Activated T-cell treated with anti-CD3 and anti-CD28 coated beads, Interleukin-2, amount 50 U/mL, for 24 hours (primary cell): ENCODE measurements around the gene CLNK.

ENCODE experiments used
- DNase-seq: peaks from one replicate; pipeline ENCODE4 v3.0.0-alpha.2; 2020
- H3K27ac Mint-ChIP-seq: 2 replicates; pipeline ENCODE4 v1.8.0; 2020; ENCODE audit warnings: mild to moderate bottlenecking, mixed read lengths
- H3K27me3 Mint-ChIP-seq: 2 replicates; pipeline ENCODE4 v1.8.0; 2020; ENCODE audit warnings: mixed read lengths
- H3K36me3 Mint-ChIP-seq: 2 replicates; pipeline ENCODE4 v1.8.0; 2020; ENCODE audit warnings: low read depth, mixed read lengths
- H3K4me1 Mint-ChIP-seq: 2 replicates; pipeline ENCODE4 v1.8.0; 2020; ENCODE audit warnings: low read depth, mixed read lengths
- H3K4me3 Mint-ChIP-seq: 2 replicates; pipeline ENCODE4 v1.8.0; 2020; ENCODE audit warnings: mild to moderate bottlenecking, moderate library complexity, mixed read lengths
- H3K9me3 Mint-ChIP-seq: 2 replicates; pipeline ENCODE4 v1.8.0; 2020; ENCODE audit warnings: mixed read lengths

Gene CLNK

DNA sequence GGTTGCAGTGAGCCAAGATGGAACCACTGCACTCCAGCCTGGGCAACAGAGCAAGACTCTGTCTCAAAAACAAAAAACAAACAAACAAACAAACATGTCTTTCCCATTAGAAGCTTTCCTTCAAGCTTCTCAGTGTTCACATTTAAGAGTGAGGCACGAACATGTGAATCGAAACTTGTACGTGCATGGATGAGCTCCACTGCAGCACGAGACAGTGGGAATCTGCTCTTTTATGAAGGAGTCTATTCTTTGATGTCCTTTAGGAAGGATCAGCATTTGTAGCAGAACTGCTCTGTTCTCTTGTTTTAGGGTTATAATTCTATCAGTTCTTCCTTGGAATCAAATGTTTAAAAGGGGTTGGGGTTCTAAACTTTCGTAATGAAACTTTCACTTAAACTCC, 204.0 kb downstream of the CLNK start:
- Mint-ChIP-seq H3K4me3 (no peak overlapping the region), H3K4me1 (no peaks in the 10 kb centered on the region), H3K27ac (no peak overlapping the region), H3K27me3 (no peaks in the 10 kb centered on the region), H3K36me3 (no peaks in the 10 kb centered on the region), H3K9me3 (no peaks in the 10 kb centered on the region)
- no peak for DNase-seq

GRCh38 chr4:10478621-10479020, 205.9 kb downstream of the CLNK start:
- H3K4me3 Mint-ChIP-seq = no peak overlapping the region

DNA sequence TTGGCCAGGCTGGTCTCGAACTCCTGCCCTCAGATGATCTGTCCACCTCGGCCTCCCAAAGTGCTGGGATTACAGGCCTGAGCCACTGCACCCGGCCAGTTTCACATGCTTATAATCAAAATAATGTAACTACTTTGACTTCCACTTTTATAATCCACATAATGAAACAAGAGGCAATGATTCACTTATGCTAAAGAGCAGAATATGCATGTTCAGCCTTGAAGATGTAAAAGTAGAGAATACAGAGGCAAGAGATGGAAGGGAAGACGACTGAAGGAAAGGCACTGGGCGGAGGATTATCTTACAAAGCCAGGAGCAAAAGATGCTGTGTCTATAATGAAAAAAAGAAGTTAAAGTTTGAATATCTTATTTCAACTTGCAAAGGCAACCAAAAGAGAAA, 214.1 kb downstream of the CLNK start:
- H3K27ac Mint-ChIP-seq = no peak overlapping the region
- no peaks in the 10 kb centered on the region for H3K4me1 Mint-ChIP-seq

More at GRCh38 chr4:10478621-10479020, 205.9 kb downstream of the CLNK start:
- Mint-ChIP-seq H3K27me3 (no peaks in the 10 kb centered on the region), H3K4me1 (no peaks in the 10 kb centered on the region), H3K36me3 (no peaks in the 10 kb centered on the region), H3K9me3 (no peaks in the 10 kb centered on the region), H3K27ac (no peak overlapping the region)
- DNase-seq = no peak

DNA sequence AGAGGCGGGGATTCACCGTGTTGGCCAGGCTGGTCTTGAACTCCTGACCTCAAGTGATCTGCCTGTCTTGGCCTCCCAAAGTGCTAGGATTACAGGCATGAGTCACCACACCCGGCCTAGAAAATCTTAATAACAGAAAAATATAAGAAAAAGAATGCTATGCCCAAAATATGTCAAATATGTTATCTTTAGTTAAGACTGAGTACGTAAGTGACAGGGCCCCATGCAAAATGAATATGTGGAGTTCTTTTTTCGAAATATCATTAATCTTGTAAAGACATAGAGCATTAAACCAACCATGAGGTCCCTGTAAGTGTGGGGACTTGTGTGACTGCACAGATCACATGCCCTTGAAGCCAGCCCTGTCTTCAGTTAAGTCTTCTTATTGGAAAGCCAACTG, 218.4 kb downstream of the CLNK start:
- no peak overlapping the region for H3K4me3 Mint-ChIP-seq
- peaks cover 50% of the 10 kb centered on the region for H3K27me3 Mint-ChIP-seq
- peaks cover 5% of the 10 kb centered on the region for H3K4me1 Mint-ChIP-seq
- no peak overlapping the region for H3K27ac Mint-ChIP-seq
- H3K36me3 Mint-ChIP-seq = no peaks in the 10 kb centered on the region
- no peak for DNase-seq
- H3K9me3 Mint-ChIP-seq = no peaks in the 10 kb centered on the region

More for the DNA sequence above, 214.1 kb downstream of the CLNK start:
- Mint-ChIP-seq H3K4me3 (no peak overlapping the region), H3K27me3 (peaks cover 11% of the 10 kb centered on the region), H3K36me3 (no peaks in the 10 kb centered on the region), H3K9me3 (no peaks in the 10 kb centered on the region)
- no peak for DNase-seq

DNA sequence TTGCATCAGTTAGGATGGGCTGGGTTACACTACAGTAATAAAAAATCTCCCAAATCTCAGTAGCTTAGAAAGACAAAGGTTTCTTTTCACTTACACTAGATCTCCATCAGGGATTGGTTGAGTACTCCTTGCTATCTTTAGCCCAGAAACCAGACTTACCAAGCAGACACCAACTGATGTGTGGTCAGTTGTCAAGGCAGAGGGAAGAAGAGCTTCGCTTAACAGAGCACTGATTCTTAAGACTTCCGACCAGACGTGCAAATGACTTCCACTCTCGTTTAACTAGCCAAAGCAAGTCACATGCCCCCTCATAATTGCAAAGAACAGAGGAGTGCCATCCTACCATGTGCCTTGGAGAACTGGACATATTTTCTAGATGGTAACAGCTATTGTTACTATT, 221.7 kb downstream of the CLNK start:
- no peak for DNase-seq
- Mint-ChIP-seq H3K4me3 (no peak overlapping the region), H3K27me3 (peaks cover 62% of the 10 kb centered on the region), H3K9me3 (peaks cover 2% of the 10 kb centered on the region), H3K27ac (no peak overlapping the region), H3K36me3 (no peaks in the 10 kb centered on the region), H3K4me1 (peaks cover 19% of the 10 kb centered on the region)

DNA sequence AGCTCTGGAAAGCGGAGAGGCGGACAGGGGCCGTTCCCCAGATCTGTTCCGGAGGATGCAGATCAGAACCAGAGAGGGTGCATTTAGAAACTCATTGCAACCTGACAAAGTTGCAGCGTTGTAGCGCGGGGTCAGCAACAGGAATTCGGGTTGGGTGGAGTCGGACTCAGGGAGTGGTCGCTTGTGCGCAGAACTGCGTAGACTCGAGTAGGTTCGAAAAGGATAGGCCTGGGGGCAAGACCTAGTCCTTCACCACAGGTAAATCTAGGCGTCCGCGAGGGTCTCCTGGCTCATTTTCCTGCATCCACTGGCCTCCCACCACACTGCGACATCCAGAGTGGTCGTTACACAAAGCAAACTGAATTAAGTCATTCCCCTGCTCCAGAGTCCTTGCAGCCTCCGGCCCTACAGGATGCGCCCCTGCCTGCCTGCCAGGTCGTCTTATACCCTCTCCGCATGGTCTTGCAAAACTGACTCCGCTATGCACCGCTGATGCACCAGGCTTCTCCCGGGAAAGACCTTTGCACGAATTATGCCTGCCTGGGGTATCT, 222.6 kb downstream of the CLNK start:
- peaks cover 2% of the 10 kb centered on the region for H3K9me3 Mint-ChIP-seq
- peaks cover 24% of the 10 kb centered on the region for H3K4me1 Mint-ChIP-seq
- peak overlapping the region; percentile 74 for H3K4me3 Mint-ChIP-seq
- H3K36me3 Mint-ChIP-seq = no peaks in the 10 kb centered on the region
- DNase-seq = no peak
- no peak overlapping the region for H3K27ac Mint-ChIP-seq
- peaks cover 59% of the 10 kb centered on the region for H3K27me3 Mint-ChIP-seq

GRCh38 chr4:10461091-10461849, 223.3 kb downstream of the CLNK start:
- DNase-seq = peak; percentile 88
- H3K4me1 Mint-ChIP-seq = peaks cover 25% of the 10 kb centered on the region
- H3K27ac Mint-ChIP-seq = no peak overlapping the region
- peak overlapping the region; percentile 74 for H3K4me3 Mint-ChIP-seq
- H3K27me3 Mint-ChIP-seq = peaks cover 57% of the 10 kb centered on the region
- peaks cover 4% of the 10 kb centered on the region for H3K36me3 Mint-ChIP-seq
- H3K9me3 Mint-ChIP-seq = peaks cover 2% of the 10 kb centered on the region

- Mint-ChIP-seq H3K27me3 (peaks cover 54% of the 10 kb centered on the region), H3K27ac (no peak overlapping the region), H3K36me3 (peaks cover 10% of the 10 kb centered on the region), H3K4me1 (peaks cover 32% of the 10 kb centered on the region), H3K4me3 (peak overlapping the region; percentile 48), H3K9me3 (peaks cover 2% of the 10 kb centered on the region)
- peak; percentile 33 for DNase-seq
Observed at GRCh38 chr4:10460313-10461047, 224.1 kb downstream of the CLNK start.

- Mint-ChIP-seq H3K4me3 (no peak overlapping the region), H3K27ac (no peak overlapping the region), H3K36me3 (peaks cover 21% of the 10 kb centered on the region), H3K9me3 (peaks cover 2% of the 10 kb centered on the region), H3K27me3 (peaks cover 42% of the 10 kb centered on the region), H3K4me1 (peaks cover 39% of the 10 kb centered on the region)
- DNase-seq = no peak
Observed at GRCh38 chr4:10459305-10459704, 225.3 kb downstream of the CLNK start.

- H3K27me3 Mint-ChIP-seq = peaks cover 32% of the 10 kb centered on the region
- DNase-seq = no peak
- no peak overlapping the region for H3K27ac Mint-ChIP-seq
- H3K4me3 Mint-ChIP-seq = no peak overlapping the region
- peaks cover 42% of the 10 kb centered on the region for H3K4me1 Mint-ChIP-seq
- peaks cover 2% of the 10 kb centered on the region for H3K9me3 Mint-ChIP-seq
- peaks cover 33% of the 10 kb centered on the region for H3K36me3 Mint-ChIP-seq
Observed at GRCh38 chr4:10458177-10458576, 226.4 kb downstream of the CLNK start.

DNA sequence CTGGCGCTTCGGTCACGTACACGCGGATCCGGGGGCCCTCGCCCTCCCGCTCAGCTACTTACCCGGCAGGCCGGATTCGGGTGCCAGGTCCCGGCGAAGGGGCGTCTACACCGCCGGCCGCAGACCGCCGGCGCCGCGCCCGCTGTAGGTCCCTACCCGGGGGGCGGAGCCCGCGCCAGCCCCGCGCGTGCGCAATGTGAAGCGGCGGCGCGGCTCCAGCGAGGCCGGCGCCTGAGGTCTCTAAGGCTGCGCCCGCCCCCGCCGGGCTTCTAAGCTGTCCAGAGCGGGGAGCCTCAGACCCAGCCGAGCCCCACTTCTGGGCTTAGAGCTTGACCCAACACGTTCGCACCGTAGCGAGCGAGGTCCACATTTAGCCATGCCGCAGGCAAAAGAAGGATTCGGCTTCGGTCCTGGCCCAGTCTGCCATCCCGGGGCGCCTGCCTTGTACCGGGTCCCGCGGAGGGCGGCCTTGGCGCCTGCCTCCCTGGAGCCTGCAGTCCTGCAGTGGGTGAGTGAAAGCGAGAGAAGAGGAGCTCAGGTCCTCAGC, 227.2 kb downstream of the CLNK start, which contains the start of gene ZNF518B:
ZNF518B (minus strand) TSS at position 172 of the 547 bp plus-strand sequence. CDS start 11,098 bp downstream, outside the sequence.
- peak; percentile 88 for DNase-seq
- Mint-ChIP-seq H3K4me1 (peaks cover 47% of the 10 kb centered on the region), H3K9me3 (peaks cover 9% of the 10 kb centered on the region), H3K27me3 (peaks cover 25% of the 10 kb centered on the region), H3K4me3 (peak within 1 kb of the TSS; percentile 81), H3K27ac (peak within 1 kb of the TSS; percentile 79), H3K36me3 (peaks cover 41% of the 10 kb centered on the region)

- Mint-ChIP-seq H3K9me3 (peaks cover 13% of the 10 kb centered on the region), H3K27me3 (peaks cover 19% of the 10 kb centered on the region), H3K4me3 (peak overlapping the region; percentile 81), H3K4me1 (peaks cover 47% of the 10 kb centered on the region), H3K27ac (peak overlapping the region; percentile 79), H3K36me3 (peaks cover 47% of the 10 kb centered on the region)
- DNase-seq = peak; percentile 73
Observed at GRCh38 chr4:10456595-10457254, 227.8 kb downstream of the CLNK start.

DNA sequence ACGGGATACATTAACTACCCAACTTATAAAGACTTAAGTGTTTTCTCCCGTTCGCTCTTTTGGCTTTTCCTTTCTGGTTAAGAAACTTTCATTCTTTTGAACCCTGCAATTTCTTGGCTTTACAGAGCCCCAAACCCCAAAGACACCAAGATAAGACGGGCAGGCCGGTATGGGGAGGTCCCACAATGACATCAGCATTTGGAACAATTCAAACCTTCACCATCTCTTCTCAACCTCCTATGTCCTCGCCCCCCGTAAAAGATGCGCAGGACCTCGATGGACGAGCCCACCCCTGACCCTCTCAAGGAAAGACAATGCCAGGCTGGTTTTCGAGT, 228.3 kb downstream of the CLNK start:
- peak overlapping the region; percentile 79 for H3K27ac Mint-ChIP-seq
- H3K4me3 Mint-ChIP-seq = peak overlapping the region; percentile 81
- peaks cover 15% of the 10 kb centered on the region for H3K27me3 Mint-ChIP-seq
- H3K36me3 Mint-ChIP-seq = peaks cover 51% of the 10 kb centered on the region
- H3K4me1 Mint-ChIP-seq = peaks cover 43% of the 10 kb centered on the region
- no peak for DNase-seq
- peaks cover 16% of the 10 kb centered on the region for H3K9me3 Mint-ChIP-seq

GRCh38 chr4:10455133-10455532, 229.4 kb downstream of the CLNK start:
- Mint-ChIP-seq H3K27me3 (peaks cover 15% of the 10 kb centered on the region), H3K4me3 (no peak overlapping the region), H3K4me1 (peaks cover 35% of the 10 kb centered on the region), H3K9me3 (peaks cover 17% of the 10 kb centered on the region), H3K36me3 (peaks cover 62% of the 10 kb centered on the region), H3K27ac (no peak overlapping the region)
- DNase-seq = no peak
